RWPE1 (cell line): ENCODE measurements around the gene ANO9.

Source experiments
- CTCF ChIA-PET: fragments of 350-600 bp; sonication (Branson Sonifier 250); formaldehyde crosslinking; extraction: SDS; loops from one replicate; lab custom pipeline; 2021; lab: Yijun Ruan, JAX
- POLR2A ChIA-PET: fragments of 400-600 bp; formaldehyde crosslinking; extraction: SDS; loops from one replicate; lab custom pipeline; 2020; ENCODE audit warnings: antibody characterized with exemption; ENCODE audit not compliant: low non-redundant PET; lab: Yijun Ruan, JAX
- DNase-seq: peaks from one replicate; pipeline ENCODE4 v3.0.0; 2012; ENCODE audit warnings: low spot score
- H3K27ac ChIP-seq: fragments of 450-650 bp; 2 replicates; pipeline ENCODE4 v1.5.1; 2017
- TF ChIP-seq, protein P1 (sequence below): fragments of 450-650 bp; conservative IDR thresholded peaks from 2 replicates; pipeline ENCODE4 v1.5.1; 2017; ENCODE audit warnings: low read depth, mild to moderate bottlenecking

Gene ANO9

GRCh38 chr11:382081-382629 is 59.7 kb downstream of the ANO9 start:
- peak overlapping the region; percentile 48 for H3K27ac ChIP-seq
- POLR2A ChIA-PET: no interaction called here
- CTCF ChIA-PET: no interaction called here
- TF ChIP-seq, protein P1, sequence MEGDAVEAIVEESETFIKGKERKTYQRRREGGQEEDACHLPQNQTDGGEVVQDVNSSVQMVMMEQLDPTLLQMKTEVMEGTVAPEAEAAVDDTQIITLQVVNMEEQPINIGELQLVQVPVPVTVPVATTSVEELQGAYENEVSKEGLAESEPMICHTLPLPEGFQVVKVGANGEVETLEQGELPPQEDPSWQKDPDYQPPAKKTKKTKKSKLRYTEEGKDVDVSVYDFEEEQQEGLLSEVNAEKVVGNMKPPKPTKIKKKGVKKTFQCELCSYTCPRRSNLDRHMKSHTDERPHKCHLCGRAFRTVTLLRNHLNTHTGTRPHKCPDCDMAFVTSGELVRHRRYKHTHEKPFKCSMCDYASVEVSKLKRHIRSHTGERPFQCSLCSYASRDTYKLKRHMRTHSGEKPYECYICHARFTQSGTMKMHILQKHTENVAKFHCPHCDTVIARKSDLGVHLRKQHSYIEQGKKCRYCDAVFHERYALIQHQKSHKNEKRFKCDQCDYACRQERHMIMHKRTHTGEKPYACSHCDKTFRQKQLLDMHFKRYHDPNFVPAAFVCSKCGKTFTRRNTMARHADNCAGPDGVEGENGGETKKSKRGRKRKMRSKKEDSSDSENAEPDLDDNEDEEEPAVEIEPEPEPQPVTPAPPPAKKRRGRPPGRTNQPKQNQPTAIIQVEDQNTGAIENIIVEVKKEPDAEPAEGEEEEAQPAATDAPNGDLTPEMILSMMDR: no peak
- no peak for DNase-seq

DNA sequence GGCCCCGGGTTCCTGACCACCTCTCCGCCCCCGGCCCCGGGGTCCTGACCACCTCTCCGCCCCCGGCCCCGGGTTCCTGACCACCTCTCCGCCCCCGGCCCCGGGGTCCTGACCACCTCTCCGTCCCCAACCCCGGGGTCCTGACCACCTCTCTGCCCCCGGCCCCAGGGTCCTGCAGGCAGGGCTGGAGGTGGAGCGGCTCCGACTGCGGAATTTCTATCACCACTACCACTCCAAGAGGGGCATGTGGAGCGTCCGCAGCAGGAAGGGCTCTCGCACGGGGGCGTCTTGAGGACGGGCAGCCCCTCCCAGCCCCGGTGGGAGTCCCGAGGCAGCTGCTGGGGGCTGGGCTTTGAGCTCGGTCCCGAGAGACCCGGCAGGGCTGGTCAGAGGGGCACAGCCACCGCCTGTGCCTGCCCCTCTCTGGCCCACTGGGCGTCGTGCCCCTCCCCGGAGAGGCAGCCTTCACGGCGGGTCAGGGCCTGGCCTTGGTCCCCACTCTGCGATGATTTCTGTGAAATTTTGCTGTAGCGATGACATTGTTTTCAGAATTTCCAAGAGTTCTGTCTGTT is 60.2 kb downstream of the ANO9 start:
- H3K27ac ChIP-seq: peak overlapping the region; percentile 48
- TF ChIP-seq, protein P1: no peak
- DNase-seq: no peak
- ChIA-PET POLR2A (no interaction called here), CTCF (interaction anchor here (0.6 kb wide), 1 partner anchor 144 kb away, joined by 4 read pairs; no protein-coding TSS in a partner anchor)

GRCh38 chr11:380996-381395 is 60.8 kb downstream of the ANO9 start:
- TF ChIP-seq, protein P1: no peak
- no peak for DNase-seq
- POLR2A ChIA-PET: no interaction called here
- H3K27ac ChIP-seq: no peak overlapping the region
- CTCF ChIA-PET: interaction anchor here (0.6 kb wide), 1 partner anchor 144 kb away, joined by 4 read pairs; no protein-coding TSS in a partner anchor

DNA sequence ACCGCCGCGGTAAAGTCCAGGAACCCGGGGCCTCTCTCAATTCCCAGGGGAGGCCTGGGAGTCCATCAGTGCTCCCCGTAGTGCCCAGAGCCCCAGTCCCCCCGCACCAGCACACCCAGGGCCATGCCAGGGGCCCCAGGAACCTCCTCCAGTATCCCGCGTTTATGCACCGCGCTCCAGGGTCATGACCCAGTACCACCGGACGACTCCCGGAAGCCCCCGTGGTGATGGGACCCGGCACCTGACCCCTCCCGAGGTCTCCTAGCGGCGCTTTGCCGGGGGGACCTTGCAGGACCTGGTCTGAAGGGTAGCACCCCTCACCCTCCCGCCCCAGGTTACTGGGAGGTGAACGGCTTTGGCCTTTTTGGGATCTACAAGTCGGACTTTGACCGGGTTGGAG is 61.3 kb downstream of the ANO9 start:
- TF ChIP-seq, protein P1: no peak
- POLR2A ChIA-PET: no interaction called here
- H3K27ac ChIP-seq: no peak overlapping the region
- DNase-seq: no peak
- CTCF ChIA-PET: no interaction called here

- DNase-seq: no peak
- TF ChIP-seq, protein P1: no peak
- H3K27ac ChIP-seq: no peak overlapping the region
- CTCF ChIA-PET: no interaction called here
- POLR2A ChIA-PET: no interaction called here
Measured at GRCh38 chr11:380095-380480, 61.7 kb downstream of the ANO9 start.

GRCh38 chr11:379205-380094 is 62.4 kb downstream of the ANO9 start:
- no peak for DNase-seq
- CTCF ChIA-PET: no interaction called here
- H3K27ac ChIP-seq: peak overlapping the region; percentile 59
- TF ChIP-seq, protein P1: no peak
- POLR2A ChIA-PET: no interaction called here
